K562 (cell line): Measurements from ENCODE around the gene RAD52. TPM values are rescaled to one million over a fixed set of nuclear protein-coding genes. Genes with fewer than 3 reads are reported as not detected.

ENCODE experiments used
- ATAC-seq: fragments of 200-7000 bp; cut with Tn5 transposase; 3 replicates; pipeline ENCODE4 v1.9.1; 2020; ENCODE audit warnings: moderate library complexity
- BruUV-seq: library from RNA; stranded (reverse); fragments of 400-500 nt; replicated peaks from 2 replicates; lab custom pipeline; 2021; lab: Mats Ljungman, UMichigan
- CTCF ChIA-PET: fragments of 300-600 bp; formaldehyde crosslinking; extraction: SDS; loops from one replicate; lab custom pipeline; 2021; ENCODE audit warnings: low intra/inter-chr PET ratio; lab: Yijun Ruan, JAX
- POLR2A ChIA-PET: fragments of 300-600, 350-650 bp; sonication (Branson Sonifier 250); formaldehyde crosslinking; extraction: SDS; loops from one replicate; lab custom pipeline; 2021; ENCODE audit warnings: antibody characterized with exemption, inconsistent platforms; lab: Yijun Ruan, JAX
- DNase-seq, 4 experiments: peaks; one replicate each; pipeline versions ENCODE4 v3.0.0 to v3.0.0-alpha.2; 2011 to 2018; ENCODE audit warnings: low spot score in 3 of 4, mixed read lengths in 3 of 4; ENCODE audit errors: extremely low read depth in 1 of 4
- FAIRE-seq: peaks from 2 replicates; lab custom pipeline; 2011; peaks lifted over from hg19 to GRCh38; lab: Jason Lieb, UNC
- H2AFZ ChIP-seq: 2 replicates; pipeline ENCODE4 v1.6.0; 2011; ENCODE audit warnings: low read depth, low read length, control low read depth, inconsistent platforms
- H3K27ac ChIP-seq: fragments of 200-600 bp; 3 replicates; pipeline ENCODE4 v1.8.0; 2011; ENCODE audit warnings: low read depth, mild to moderate bottlenecking, control low read depth, inconsistent platforms, low read length, moderate library complexity, mixed read lengths; ENCODE audit errors: extremely low read depth
- H3K27me3 ChIP-seq, 2 experiments: fragments of 300-600 bp in 1 of 2; 2 replicates in 1 of 2; 3 replicates in 1 of 2; pipeline versions ENCODE4 v1.6.0 to v1.8.0; 2011; ENCODE audit warnings: inconsistent platforms in 2 of 2, low read length in 2 of 2, mild to moderate bottlenecking in 1 of 2, mixed read lengths in 1 of 2, moderate library complexity in 1 of 2; ENCODE audit not compliant: control insufficient read depth in 2 of 2, insufficient read depth in 2 of 2
- H3K36me3 ChIP-seq: fragments of 300-600 bp; 3 replicates; pipeline ENCODE4 v1.8.0; 2011; ENCODE audit warnings: mild to moderate bottlenecking, low read length, inconsistent platforms; ENCODE audit not compliant: control insufficient read depth, insufficient read depth
- H3K4me1 ChIP-seq, 2 experiments: fragments of 200-600 bp in 1 of 2; replicated peaks in 1 of 2; 2 replicates in 1 of 2; 3 replicates in 1 of 2; pipeline versions ENCODE4 v1.5.1 to v1.8.0; 2011; ENCODE audit warnings: inconsistent platforms in 2 of 2, low read length in 2 of 2, mild to moderate bottlenecking in 1 of 2, mixed read lengths in 1 of 2, moderate library complexity in 1 of 2; ENCODE audit not compliant: control insufficient read depth in 2 of 2, insufficient read depth in 2 of 2
- H3K4me2 ChIP-seq: 2 replicates; pipeline ENCODE4 v1.6.1; 2011; ENCODE audit warnings: low read length, control low read depth, inconsistent platforms, mixed read lengths; ENCODE audit not compliant: insufficient read depth
- H3K4me3 ChIP-seq: fragments of 200-600 bp; sonication (generic), shearing (Covaris generic); 2 replicates; pipeline ENCODE4 v1.5.1; 2016; ENCODE audit warnings: control low read depth, inconsistent platforms
- H3K79me2 ChIP-seq: fragments of 200-600 bp; 3 replicates; pipeline ENCODE4 v1.8.0; 2011; ENCODE audit warnings: low read length, inconsistent platforms; ENCODE audit not compliant: control insufficient read depth, insufficient read depth
- H3K9ac ChIP-seq, 2 experiments: 2 replicates each; pipeline versions ENCODE4 v1.6.0 to v1.6.1; 2011; ENCODE audit warnings: low read depth in 2 of 2, low read length in 2 of 2, control low read depth in 1 of 2, inconsistent platforms in 1 of 2, mild to moderate bottlenecking in 1 of 2, mixed read lengths in 1 of 2; ENCODE audit not compliant: insufficient read depth in 1 of 2
- H3K9me1 ChIP-seq: one replicate; pipeline ENCODE4 v1.6.0; 2011; ENCODE audit warnings: inconsistent platforms, mild to moderate bottlenecking, low read length, moderate library complexity; ENCODE audit not compliant: control insufficient read depth, insufficient read depth
- H3K9me3 ChIP-seq: replicated peaks from 2 replicates; pipeline ENCODE4 v1.5.1; 2011; ENCODE audit warnings: low read depth, low read length, inconsistent platforms; ENCODE audit not compliant: control insufficient read depth, insufficient read depth
- H4K20me1 ChIP-seq: replicated peaks from 2 replicates; pipeline ENCODE4 v1.6.1; 2011; ENCODE audit warnings: low read length, inconsistent platforms, mixed read lengths; ENCODE audit not compliant: control insufficient read depth, insufficient read depth
- CEBPB ChIP-seq: fragments of 450-650 bp; IDR thresholded peaks from 2 replicates; pipeline ENCODE4 v1.6.1; 2016; ENCODE audit warnings: missing genetic modification characterization, missing compliant biosample characterization
- CREB1 ChIP-seq, 2 experiments: sonication (generic) in 1 of 2; formaldehyde crosslinking in 1 of 2; IDR thresholded peaks; 2 replicates each; pipeline versions ENCODE4 v1.6.1 to v1.8.0; 2012 to 2022; ENCODE audit warnings: inconsistent platforms in 1 of 2, mild to moderate bottlenecking in 1 of 2, missing genetic modification reagents in 1 of 2, moderate library complexity in 1 of 2
- ELF4 ChIP-seq: fragments of 450-650 bp; formaldehyde crosslinking; IDR thresholded peaks from 2 replicates; pipeline ENCODE4 v1.4.0; 2022; ENCODE audit warnings: missing genetic modification characterization
- ERF ChIP-seq: fragments of 450-650 bp; formaldehyde crosslinking; IDR thresholded peaks from 2 replicates; pipeline ENCODE4 v1.4.0; 2020; ENCODE audit warnings: mild to moderate bottlenecking, mixed read lengths
- POLR2G ChIP-seq: fragments of 200-400 bp; formaldehyde crosslinking; IDR thresholded peaks from 2 replicates; pipeline ENCODE4 v1.6.1; 2017; ENCODE audit warnings: low read depth, mild to moderate bottlenecking, antibody characterized with exemption, low read length, moderate library complexity
- RBM22 ChIP-seq: fragments of 200-400 bp; formaldehyde crosslinking; IDR thresholded peaks from 2 replicates; pipeline ENCODE4 v1.6.1; 2018; ENCODE audit warnings: low read length, low read depth; ENCODE audit not compliant: poor library complexity, severe bottlenecking
- TBP ChIP-seq: optimal IDR thresholded peaks from 2 replicates; pipeline ENCODE3; 2011; ENCODE audit warnings: low read depth, low read length, improper control_type of control experiment
- WGBS: fragments of 100-300 bp; shearing (Covaris generic); methylation state at CpG from one replicate; pipeline ENCODE4 v1.1.6; 2016; ENCODE audit warnings: low coverage, mixed read lengths; ENCODE audit not compliant: insufficient coverage; ENCODE audit errors: missing lambda C conversion rate; 5-methylcytosine and 5-hydroxymethylcytosine counted together
- in situ Hi-C: fragments of 300-500 bp; cut with MboI; formaldehyde crosslinking; loops from 4 replicates; pipeline ENCODE4 v1.15.0; 2018; ENCODE audit warnings: inconsistent platforms, mixed read lengths
- intact Hi-C: fragments of 100-400 bp; cut with micrococcal nuclease; formaldehyde crosslinking; loops from 2 replicates; pipeline ENCODE4 v1.14.2; 2022
- polyA plus RNA-seq, 8 experiments: library from polyadenylated mRNA; depleted of rRNA in 4 of 8; stranded (reverse) in 5 of 8; unstranded in 3 of 8; fragments of >200 nt; fragmentation: Nextera tagmentation in 2 of 8; fragmentation: Illumina TruSeq in 1 of 8; extraction: Ambion mirVana in 2 of 8; extraction: Trizol in 1 of 8; gene quantifications; 2 replicates each; pipeline versions ENCODE4 v1.2.1 to v1.2.3, GENCODE V29; 2011 to 2014; ENCODE audit warnings: inconsistent platforms in 1 of 8, missing spikeins in 1 of 8
- total RNA-seq, 7 experiments: library from RNA; depleted of rRNA in 6 of 7; stranded (reverse); fragments of >200 nt in 6 of 7; fragmentation: Illumina TruSeq in 2 of 7; extraction: Trizol in 2 of 7; gene quantifications; 2 replicates each; pipeline versions ENCODE4 v1.2.1 to v1.2.3, GENCODE V29; 2011 to 2021; ENCODE audit warnings: low replicate concordance in 1 of 7

The RAD52 gene
- total and polyA plus RNA-seq, 9 of the 15 experiments (the other 6 are each of a cell fraction or from before 2014, with no cell fraction given): 1.3 to 15.9 (median 9.3) TPM

DNA sequence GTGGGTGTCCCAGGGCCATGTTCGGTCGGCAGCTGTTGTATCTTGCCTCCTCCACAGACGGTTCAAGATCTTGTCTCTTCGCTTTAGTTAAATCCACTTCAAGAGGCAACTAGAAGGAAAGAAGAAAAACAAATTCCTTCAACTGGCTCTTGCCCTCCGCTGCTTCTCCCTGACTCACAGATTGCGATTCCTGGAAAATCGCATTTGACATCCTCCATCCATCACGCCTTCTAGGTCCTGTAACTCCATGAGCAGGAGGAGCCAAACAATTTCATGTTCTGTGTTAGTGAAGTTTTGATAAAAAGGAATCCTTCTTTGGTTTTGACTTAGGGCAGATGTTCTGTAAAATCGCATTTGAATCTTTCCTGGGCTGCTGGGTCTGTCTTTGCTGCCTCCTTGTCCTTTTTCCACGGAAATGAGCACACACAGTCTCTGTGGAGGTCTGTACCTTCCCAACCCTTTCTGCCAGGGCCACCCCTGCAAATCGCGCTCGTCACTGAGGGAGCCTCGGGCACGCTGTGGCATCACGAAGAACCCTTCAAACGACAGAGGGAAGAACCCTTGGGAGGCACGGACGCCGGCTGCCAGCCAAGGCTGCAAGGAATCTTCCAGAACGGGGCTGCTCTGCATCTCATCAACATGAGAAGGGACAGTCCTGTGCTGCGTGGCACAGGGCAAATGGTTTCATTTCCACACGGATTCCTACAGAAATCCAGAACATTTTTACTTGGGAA lies 32.6 kb downstream of the RAD52 start:
- DNase-seq (no peak), ATAC-seq (no peak), FAIRE-seq (no peak)
- Histone ChIP-seq H2AFZ (no peak overlapping the region), H3K9me3 (no peaks in the 10 kb centered on the region), H3K4me3 (no peak overlapping the region), H4K20me1 (no peaks in the 10 kb centered on the region), H3K4me1 (peaks cover 9 to 10% of the 10 kb centered on the region in 2 experiments; a peak in 4 of 5 replicates), H3K36me3 (peaks cover 66% of the 10 kb centered on the region), H3K79me2 (0 out of 3 replicates have a peak, but pooled peaks cover 4% of the 10 kb centered on the region), H3K9ac (no peak overlapping the region), H3K9me1 (no peaks in the 10 kb centered on the region), H3K4me2 (no peak overlapping the region), H3K27ac (no peak overlapping the region), H3K27me3 (no peaks in the 10 kb centered on the region)
- CTCF ChIA-PET: no interaction called here
- intact Hi-C loops: no loop called here
- no TSS peak for BruUV-seq
- TF ChIP-seq ERF (CRISPR knock-in tag): no peak
- no peak for TF ChIP-seq ELF4
- POLR2A ChIA-PET: no interaction called here
- 89% methylated on average over 19 of the region's 23 CpGs for WGBS
- in situ Hi-C loops: no loop called here

DNA sequence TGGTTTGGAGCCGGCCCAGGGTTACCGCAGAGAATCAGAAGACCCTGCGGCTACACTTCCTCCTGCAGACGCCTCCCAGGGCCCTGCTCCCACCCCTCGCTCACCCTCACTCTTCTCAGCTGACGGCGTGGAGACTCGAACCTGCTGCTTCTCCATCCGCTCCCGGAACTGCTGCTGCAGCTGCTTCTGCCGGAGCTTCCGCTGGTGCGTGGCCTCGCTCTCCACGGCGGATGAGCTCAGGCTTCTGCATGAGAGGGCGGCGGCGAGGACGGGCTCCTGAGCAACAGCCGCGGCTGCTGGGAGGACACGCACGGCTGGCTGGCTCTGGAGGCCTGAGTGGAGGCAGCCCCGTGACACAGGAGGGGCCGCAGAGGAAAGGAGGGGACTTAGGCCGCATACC lies 33.3 kb downstream of the RAD52 start:
- in situ Hi-C loops: no loop called here
- BruUV-seq: no TSS peak
- FAIRE-seq (no peak), DNase-seq (no peak), ATAC-seq (no peak)
- peaks cover 68% of the 10 kb centered on the region for H3K36me3 ChIP-seq
- H3K9me1 ChIP-seq: no peaks in the 10 kb centered on the region
- ChIA-PET CTCF (no interaction called here), POLR2A (no interaction called here)
- no peak overlapping the region for H3K27ac ChIP-seq
- H3K4me3 ChIP-seq: no peak overlapping the region
- no peak overlapping the region for H2AFZ ChIP-seq
- intact Hi-C loops: no loop called here
- H4K20me1 ChIP-seq: no peaks in the 10 kb centered on the region
- TF ChIP-seq ERF (CRISPR knock-in tag) (no peak), POLR2G (peak; percentile 47), CREB1 (IDR thresholded peaks at IDR 0.05) (no peak), CREB1 (CRISPR knock-in tag; IDR thresholded peaks at IDR 0.05) (no peak), CEBPB (no peak), TBP (no peak), RBM22 (peak; percentile 36)
- 95% methylated on average over 25 of the region's 27 CpGs for WGBS
- H3K79me2 ChIP-seq: 0 out of 3 replicates have a peak, but pooled peaks cover 5% of the 10 kb centered on the region
- H3K27me3 ChIP-seq: no peaks in the 10 kb centered on the region
- H3K4me2 ChIP-seq: no peak overlapping the region
- H3K9ac ChIP-seq: no peak overlapping the region
- no peaks in the 10 kb centered on the region for H3K9me3 ChIP-seq
- H3K4me1 ChIP-seq: peaks cover 12 to 13% of the 10 kb centered on the region in 2 experiments; a peak in 4 of 5 replicates
